ENCODE data around the gene HOXC10. TPM values are rescaled to one million over a fixed set of nuclear protein-coding genes. Genes with fewer than 3 reads are reported as not detected.

Gene HOXC10
- total RNA-seq, 1 experiment from 2014 or later: 3.8 TPM

DNA sequence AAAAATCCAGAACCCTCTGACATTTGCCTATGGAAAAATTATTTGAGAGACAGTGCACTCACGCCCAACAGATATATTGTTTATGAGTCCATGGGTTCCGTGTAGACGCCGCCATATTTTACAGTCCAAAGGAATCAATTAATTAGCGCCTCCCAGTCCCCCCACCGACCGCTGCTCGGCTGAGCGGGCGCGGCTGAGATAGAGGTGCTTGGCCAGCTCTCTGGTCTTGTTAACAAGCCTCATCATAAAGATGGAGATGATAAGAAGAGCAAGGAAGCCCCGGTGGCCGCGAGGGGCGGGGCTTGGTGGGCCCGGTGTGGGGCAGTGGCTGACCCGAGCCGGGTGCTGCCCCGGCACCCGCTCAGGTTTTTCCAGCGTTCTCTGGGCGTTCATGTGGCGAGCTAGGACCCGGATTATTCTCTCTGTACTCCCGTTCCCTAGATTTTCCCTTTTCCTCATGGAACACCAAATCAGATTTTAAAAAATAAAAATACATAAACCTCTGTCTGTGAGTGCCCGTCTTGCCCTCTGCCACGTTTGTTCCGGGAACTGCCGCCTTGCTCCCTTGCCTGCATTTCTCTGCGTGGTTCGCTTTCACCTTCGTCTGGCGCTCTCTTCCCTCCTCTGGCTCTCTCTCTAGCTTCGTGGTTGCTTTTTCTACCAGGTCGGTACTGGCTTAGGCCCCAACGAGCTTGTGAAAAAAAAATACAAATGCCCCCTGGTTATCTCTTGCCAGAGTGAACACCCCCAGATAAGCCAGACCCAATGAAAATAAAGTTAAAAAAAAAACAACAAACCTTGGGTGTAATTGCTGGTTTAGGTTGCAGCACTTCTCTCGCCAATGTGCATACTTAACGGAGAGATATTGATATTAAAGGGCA, 21.3 kb upstream of the HOXC10 start:
- no peaks in the 10 kb centered on the region for H3K27me3 ChIP-seq (ENCODE audit: insufficient read depth, low read length)
- H4K20me1 ChIP-seq (ENCODE audit: insufficient read depth): no peaks in the 10 kb centered on the region
- H3K27ac ChIP-seq (ENCODE audit: low read depth, low read length): no peak overlapping the region
- H2AFZ ChIP-seq (ENCODE audit: low read depth, low read length, poor library complexity, severe bottlenecking): no peak overlapping the region
- no peak overlapping the region for H3K4me3 ChIP-seq (replicated peaks in 1 of 2; ENCODE audit: low read depth in 1 of 2, low read length in 2 of 2)
- no peaks in the 10 kb centered on the region for H3K9me2 ChIP-seq (ENCODE audit: insufficient read depth)
- no peaks in the 10 kb centered on the region for H3K9me3 ChIP-seq (ENCODE audit: control insufficient read depth in 1 of 2, insufficient read depth in 1 of 2, low read depth in 1 of 2, low read length in 2 of 2)
- intact Hi-C loops (cut with micrococcal nuclease): no loop called here
- TF ChIP-seq ZBTB33 (IDR thresholded peaks at IDR 0.05; ENCODE audit: extremely low read depth, insufficient replicate concordance, low read length) (no peak), CTCF (IDR thresholded peaks at IDR 0.05 in 2 of 3, conservative IDR thresholded peaks at IDR 0.05 in 1 of 3; ENCODE audit: borderline replicate concordance in 1 of 3, insufficient read depth in 1 of 3, low read depth in 2 of 3, low read length in 2 of 3) (no peak), ELF1 (IDR thresholded peaks at IDR 0.05; ENCODE audit: borderline replicate concordance, low read depth) (no peak), EZH2 (IDR thresholded peaks at IDR 0.05) (no peak), TCF7L2 (IDR thresholded peaks at IDR 0.05; ENCODE audit: borderline replicate concordance, extremely low read depth, insufficient read depth, insufficient read length) (no peak), JUND (IDR thresholded peaks at IDR 0.05) (no peak), EGR1 (IDR thresholded peaks at IDR 0.05; ENCODE audit: low read depth) (no peak)
- no TSS peak for BruUV-seq (replicated peaks)
- ChIA-PET POLR2A (no interaction called here), CTCF (no interaction called here), RAD21 (ENCODE audit: low non-redundant PET in 1 of 2, low total read pairs in 2 of 2, uncharacterized antibody in 2 of 2, unreplicated experiment in 2 of 2) (no interaction called here)
- no peak overlapping the region for H3K4me2 ChIP-seq (ENCODE audit: low read length)
- no peak overlapping the region for H3K9ac ChIP-seq (ENCODE audit: low read length)
- no peaks in the 10 kb centered on the region for H3K36me3 ChIP-seq (ENCODE audit: control insufficient read depth in 1 of 2, insufficient read depth in 2 of 2, low read length in 2 of 2)
- ATAC-seq (no peak), DNase-seq (ENCODE audit: low read depth, low spot score) (no peak)
- no peaks in the 10 kb centered on the region for H3K4me1 ChIP-seq (ENCODE audit: control insufficient read depth in 1 of 2, insufficient read depth in 2 of 2, low read length in 2 of 2)
- H3K79me2 ChIP-seq (ENCODE audit: insufficient read depth, low read length): no peaks in the 10 kb centered on the region
